T-helper 9 cell (primary cell): Measurements from ENCODE around the gene NOTCH1.
"Not testable (repeated sequence)": the region's sequence is repeated elsewhere in the genome, so short reads cannot be mapped to it uniquely, and the experiment has no call there.

Experiments
- DNase-seq: peaks from one replicate; pipeline ENCODE4 v3.0.0-alpha.2; 2020

Gene NOTCH1

GRCh38 chr9:136564379-136564988, 18.6 kb upstream of the NOTCH1 start:
- DNase-seq, result no peak

GRCh38 chr9:136563646-136564325, 17.9 kb upstream of the NOTCH1 start:
- no peak for DNase-seq

GRCh38 chr9:136562746-136563495, 17.1 kb upstream of the NOTCH1 start:
- DNase-seq, result no peak

GRCh38 chr9:136561779-136562178, 15.9 kb upstream of the NOTCH1 start:
- no peak for DNase-seq

GRCh38 chr9:136560586-136560985, 14.7 kb upstream of the NOTCH1 start:
- DNase-seq, result no peak

- DNase-seq, result not testable (repeated sequence)
These were observed 13.5 kb upstream of the NOTCH1 start for GRCh38 chr9:136559371-136559770.

- not testable (repeated sequence) for DNase-seq
These were observed 13.0 kb upstream of the NOTCH1 start for GRCh38 chr9:136558846-136559245.

GRCh38 chr9:136558373-136558772, 12.5 kb upstream of the NOTCH1 start:
- DNase-seq, result no peak

- DNase-seq, result no peak
These were observed 11.2 kb upstream of the NOTCH1 start for GRCh38 chr9:136557036-136557435.

GRCh38 chr9:136556166-136556565, 10.3 kb upstream of the NOTCH1 start:
- DNase-seq, result no peak

- no peak for DNase-seq
These were observed 9.0 kb upstream of the NOTCH1 start for GRCh38 chr9:136554870-136555269.

- DNase-seq, result no peak
These were observed 7.7 kb upstream of the NOTCH1 start for GRCh38 chr9:136553581-136553980.

- no peak for DNase-seq
These were observed 6.4 kb upstream of the NOTCH1 start for GRCh38 chr9:136552117-136552703.

- DNase-seq, result no peak
These were observed 5.7 kb upstream of the NOTCH1 start for GRCh38 chr9:136551401-136552116.

- DNase-seq, result no peak
These were observed 4.8 kb upstream of the NOTCH1 start for GRCh38 chr9:136550439-136551289.

GRCh38 chr9:136549010-136549980, 3.4 kb upstream of the NOTCH1 start:
- no peak for DNase-seq

- no peak for DNase-seq
These were observed 1.8 kb upstream of the NOTCH1 start for GRCh38 chr9:136547508-136548215.

GRCh38 chr9:136546697-136547501, 1.1 kb upstream of the NOTCH1 start:
- peak; percentile 39 for DNase-seq

GRCh38 chr9:136545692-136545964, 220 bp downstream of the NOTCH1 start:
- DNase-seq, result no peak
